Activated naive CD4-positive, alpha-beta T cell treated with anti-CD3 and anti-CD28 coated beads, Interleukin-2, amount 50 U/mL, for 24 hours (primary cell): ENCODE results near the gene SLC13A5.
A peak's percentile ranks its signal among the peaks of the same experiment; 100 is the strongest.

Source experiments
- H3K27ac Mint-ChIP-seq: one replicate; pipeline ENCODE4 v1.8.0; 2021; ENCODE audit warnings: mild to moderate bottlenecking, mixed read lengths
- H3K27me3 Mint-ChIP-seq: one replicate; pipeline ENCODE4 v1.8.0; 2021; ENCODE audit warnings: mixed read lengths
- H3K36me3 Mint-ChIP-seq: one replicate; pipeline ENCODE4 v1.8.0; 2021; ENCODE audit warnings: mixed read lengths
- H3K4me1 Mint-ChIP-seq: one replicate; pipeline ENCODE4 v1.8.0; 2021; ENCODE audit warnings: mixed read lengths
- H3K4me3 Mint-ChIP-seq: one replicate; pipeline ENCODE4 v1.8.0; 2021; ENCODE audit warnings: mild to moderate bottlenecking, mixed read lengths
- H3K9me3 Mint-ChIP-seq: one replicate; pipeline ENCODE4 v1.8.0; 2021; ENCODE audit warnings: mixed read lengths

The SLC13A5 gene

GRCh38 chr17:6643451-6644125 is 69.6 kb downstream of the SLC13A5 start:
- Mint-ChIP-seq H3K36me3 (peaks cover 16% of the 10 kb centered on the region), H3K27me3 (no peaks in the 10 kb centered on the region), H3K27ac (no peak overlapping the region), H3K4me3 (no peak overlapping the region), H3K9me3 (no peaks in the 10 kb centered on the region), H3K4me1 (peaks cover 69% of the 10 kb centered on the region)

- H3K27me3 Mint-ChIP-seq, result no peaks in the 10 kb centered on the region
- peaks cover 10% of the 10 kb centered on the region for H3K36me3 Mint-ChIP-seq
- H3K4me1 Mint-ChIP-seq, result peaks cover 64% of the 10 kb centered on the region
- H3K27ac Mint-ChIP-seq, result peak overlapping the region; percentile 61
- peak overlapping the region; percentile 87 for H3K4me3 Mint-ChIP-seq
- no peaks in the 10 kb centered on the region for H3K9me3 Mint-ChIP-seq
Observed at GRCh38 chr17:6642592-6642991, 70.6 kb downstream of the SLC13A5 start.

GRCh38 chr17:6641247-6641863 is 71.8 kb downstream of the SLC13A5 start:
- Mint-ChIP-seq H3K27ac (peak overlapping the region; percentile 97), H3K36me3 (peaks cover 7% of the 10 kb centered on the region), H3K4me1 (peaks cover 54% of the 10 kb centered on the region), H3K4me3 (peak overlapping the region; percentile 87), H3K27me3 (no peaks in the 10 kb centered on the region), H3K9me3 (no peaks in the 10 kb centered on the region)

- Mint-ChIP-seq H3K4me1 (peaks cover 47% of the 10 kb centered on the region), H3K4me3 (peak within 1 kb of the TSS; percentile 87), H3K9me3 (no peaks in the 10 kb centered on the region), H3K36me3 (peaks cover 7% of the 10 kb centered on the region), H3K27me3 (no peaks in the 10 kb centered on the region), H3K27ac (peak within 1 kb of the TSS; percentile 97)
Observed at GRCh38 chr17:6640536-6641246, 72.5 kb downstream of the SLC13A5 start, which contains the start of the genes KIAA0753 and TXNDC17. Gene KIAA0753 (minus strand): TSS chr17:6640711. CDS start chr17:6635103, 5,608 bp downstream. Gene TXNDC17 (plus strand): TSS chr17:6641060. CDS start chr17:6641083, 23 bp downstream.

GRCh38 chr17:6639586-6640535 is 73.3 kb downstream of the SLC13A5 start:
- Mint-ChIP-seq H3K27me3 (no peaks in the 10 kb centered on the region), H3K4me1 (peaks cover 41% of the 10 kb centered on the region), H3K4me3 (peak overlapping the region; percentile 87)

GRCh38 chr17:6639014-6639585 is 74.1 kb downstream of the SLC13A5 start:
- peaks cover 7% of the 10 kb centered on the region for H3K36me3 Mint-ChIP-seq
- H3K27ac Mint-ChIP-seq, result peak overlapping the region; percentile 51
- peaks cover 33% of the 10 kb centered on the region for H3K4me1 Mint-ChIP-seq
- no peaks in the 10 kb centered on the region for H3K27me3 Mint-ChIP-seq
- no peaks in the 10 kb centered on the region for H3K9me3 Mint-ChIP-seq
- peak overlapping the region; percentile 87 for H3K4me3 Mint-ChIP-seq

More at GRCh38 chr17:6639586-6640535, 73.3 kb downstream of the SLC13A5 start:
- Mint-ChIP-seq H3K27ac (peak overlapping the region; percentile 91), H3K36me3 (peaks cover 6% of the 10 kb centered on the region), H3K9me3 (no peaks in the 10 kb centered on the region)

- H3K4me1 Mint-ChIP-seq, result peaks cover 29% of the 10 kb centered on the region
- H3K27ac Mint-ChIP-seq, result peak overlapping the region; percentile 46
- H3K4me3 Mint-ChIP-seq, result peak overlapping the region; percentile 87
- H3K27me3 Mint-ChIP-seq, result no peaks in the 10 kb centered on the region
- H3K36me3 Mint-ChIP-seq, result peaks cover 12% of the 10 kb centered on the region
- no peaks in the 10 kb centered on the region for H3K9me3 Mint-ChIP-seq
Observed at GRCh38 chr17:6638046-6638908, 74.9 kb downstream of the SLC13A5 start.

GRCh38 chr17:6637458-6637840 is 75.7 kb downstream of the SLC13A5 start:
- Mint-ChIP-seq H3K27me3 (no peaks in the 10 kb centered on the region), H3K4me1 (peaks cover 20% of the 10 kb centered on the region), H3K36me3 (peaks cover 14% of the 10 kb centered on the region), H3K9me3 (no peaks in the 10 kb centered on the region), H3K27ac (no peak overlapping the region), H3K4me3 (no peak overlapping the region)

GRCh38 chr17:6636616-6637457 is 76.3 kb downstream of the SLC13A5 start:
- H3K27ac Mint-ChIP-seq, result no peak overlapping the region
- H3K4me3 Mint-ChIP-seq, result no peak overlapping the region
- H3K4me1 Mint-ChIP-seq, result peaks cover 15% of the 10 kb centered on the region
- no peaks in the 10 kb centered on the region for H3K9me3 Mint-ChIP-seq
- peaks cover 17% of the 10 kb centered on the region for H3K36me3 Mint-ChIP-seq
- H3K27me3 Mint-ChIP-seq, result no peaks in the 10 kb centered on the region

GRCh38 chr17:6636105-6636504 is 77.1 kb downstream of the SLC13A5 start:
- H3K4me3 Mint-ChIP-seq, result no peak overlapping the region
- no peaks in the 10 kb centered on the region for H3K27me3 Mint-ChIP-seq
- no peak overlapping the region for H3K27ac Mint-ChIP-seq
- H3K4me1 Mint-ChIP-seq, result peaks cover 20% of the 10 kb centered on the region
- peaks cover 20% of the 10 kb centered on the region for H3K36me3 Mint-ChIP-seq
- H3K9me3 Mint-ChIP-seq, result no peaks in the 10 kb centered on the region
